Measurements from ENCODE around the gene SYPL1. TPM values are rescaled to one million over a fixed set of nuclear protein-coding genes. Genes with fewer than 3 reads are reported as not detected.

Gene SYPL1
- total RNA-seq, 1 experiment from 2014 or later: 30.7 TPM

- peaks cover 5% of the 10 kb centered on the region for H3K36me3 ChIP-seq (replicated peaks; ENCODE audit: control insufficient read depth, insufficient read depth, low read length)
- no peaks in the 10 kb centered on the region for H3K27me3 ChIP-seq (ENCODE audit: control insufficient read depth, insufficient read depth, low read length)
- H3K4me3 ChIP-seq (ENCODE audit: insufficient read depth, low read depth, low read length): no peak overlapping the region
- no peak for DNase-seq
These were observed 24.1 kb downstream of the SYPL1 start for GRCh38 chr7:106088014-106088413.

DNA sequence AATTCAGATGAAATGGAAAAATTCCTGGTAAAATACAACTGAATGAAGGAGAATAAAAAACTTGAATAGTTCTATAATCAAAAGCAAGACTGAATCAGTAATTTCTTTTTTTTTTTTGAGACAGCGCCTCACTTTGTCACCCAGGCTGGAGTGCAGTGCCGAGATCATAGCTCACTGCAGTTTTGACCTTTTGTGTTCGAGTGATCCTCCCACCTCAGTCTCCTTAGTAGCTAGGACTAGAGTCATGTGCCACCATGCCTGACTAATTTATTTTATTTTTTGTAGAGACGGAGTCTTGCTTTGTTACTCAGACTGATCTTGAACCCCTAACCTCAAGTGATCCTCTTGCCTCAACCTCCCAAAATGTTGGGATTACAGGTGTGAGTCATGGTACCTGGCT lies 26.1 kb downstream of the SYPL1 start:
- Histone ChIP-seq H3K36me3 (replicated peaks; ENCODE audit: control insufficient read depth, insufficient read depth, low read length) (peaks cover 3% of the 10 kb centered on the region), H3K4me3 (ENCODE audit: insufficient read depth, low read depth, low read length) (no peak overlapping the region), H3K27me3 (ENCODE audit: control insufficient read depth, insufficient read depth, low read length) (no peaks in the 10 kb centered on the region)
- DNase-seq: no peak

DNA sequence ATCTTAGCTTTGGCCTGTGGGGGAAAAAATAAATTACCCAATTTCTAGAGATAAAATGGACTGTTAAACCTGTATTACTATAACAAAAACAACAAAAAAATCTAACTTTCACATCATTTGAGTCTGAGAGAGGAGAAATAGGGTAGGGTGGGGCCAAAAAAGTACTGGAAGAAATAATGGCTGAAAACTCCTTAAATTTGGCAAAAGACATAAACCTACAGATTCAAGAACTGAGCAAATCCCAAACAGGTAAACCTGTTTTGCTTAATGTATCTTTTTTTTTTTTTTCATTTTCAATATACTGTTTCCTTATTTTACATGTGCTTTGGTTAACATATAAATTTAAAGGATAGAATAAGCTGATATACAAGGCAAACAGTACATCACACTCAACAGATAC lies 27.1 kb downstream of the SYPL1 start:
- no peak for DNase-seq
- H3K27me3 ChIP-seq (ENCODE audit: control insufficient read depth, insufficient read depth, low read length): no peaks in the 10 kb centered on the region

DNA sequence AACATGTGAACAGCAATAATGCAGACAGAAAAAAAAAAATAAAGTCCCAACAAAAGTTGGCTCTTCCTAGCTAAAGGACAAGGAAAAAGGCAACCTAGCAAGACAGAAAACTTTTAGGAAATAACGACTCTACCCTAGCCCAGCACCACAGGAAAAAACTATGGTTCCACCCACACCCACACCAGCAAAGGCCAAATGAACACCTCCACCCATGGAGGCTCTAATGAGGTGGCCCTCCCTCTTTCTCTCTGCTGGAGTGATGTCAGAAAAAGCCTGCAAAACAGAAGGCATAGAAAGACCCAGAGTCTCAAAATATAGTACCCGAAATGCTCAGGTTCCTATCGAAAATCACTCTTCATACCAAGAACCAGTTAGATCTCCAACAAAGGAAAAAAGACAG lies 28.4 kb downstream of the SYPL1 start:
- DNase-seq: no peak
- no peaks in the 10 kb centered on the region for H3K36me3 ChIP-seq (replicated peaks; ENCODE audit: control insufficient read depth, insufficient read depth, low read length)
- no peak overlapping the region for H3K4me3 ChIP-seq (ENCODE audit: insufficient read depth, low read depth, low read length)
- H3K27me3 ChIP-seq (ENCODE audit: control insufficient read depth, insufficient read depth, low read length): no peaks in the 10 kb centered on the region

More for the DNA sequence above, 27.1 kb downstream of the SYPL1 start:
- no peak overlapping the region for H3K4me3 ChIP-seq (ENCODE audit: insufficient read depth, low read depth, low read length)
- peaks cover under 1% of the 10 kb centered on the region; the same call in 1 of the 2 replicates for H3K36me3 ChIP-seq (replicated peaks; ENCODE audit: control insufficient read depth, insufficient read depth, low read length)

- H3K36me3 ChIP-seq (replicated peaks; ENCODE audit: control insufficient read depth, insufficient read depth, low read length): no peaks in the 10 kb centered on the region
- DNase-seq: no peak
- H3K27me3 ChIP-seq (ENCODE audit: control insufficient read depth, insufficient read depth, low read length): no peaks in the 10 kb centered on the region
These were observed 29.8 kb downstream of the SYPL1 start for GRCh38 chr7:106082087-106082854.

GRCh38 chr7:106080300-106080987 lies 31.7 kb downstream of the SYPL1 start:
- Histone ChIP-seq H3K4me3 (ENCODE audit: insufficient read depth, low read depth, low read length) (no peak overlapping the region), H3K27me3 (ENCODE audit: control insufficient read depth, insufficient read depth, low read length) (no peaks in the 10 kb centered on the region), H3K36me3 (replicated peaks; ENCODE audit: control insufficient read depth, insufficient read depth, low read length) (no peaks in the 10 kb centered on the region)
- DNase-seq: no peak

More at GRCh38 chr7:106082087-106082854, 29.8 kb downstream of the SYPL1 start:
- H3K4me3 ChIP-seq (ENCODE audit: insufficient read depth, low read depth, low read length): no peak overlapping the region

- H3K36me3 ChIP-seq (replicated peaks; ENCODE audit: control insufficient read depth, insufficient read depth, low read length): no peaks in the 10 kb centered on the region
- no peak for DNase-seq
- H3K4me3 ChIP-seq (ENCODE audit: insufficient read depth, low read depth, low read length): no peak overlapping the region
- H3K27me3 ChIP-seq (ENCODE audit: control insufficient read depth, insufficient read depth, low read length): no peaks in the 10 kb centered on the region
These were observed 35.6 kb downstream of the SYPL1 start for GRCh38 chr7:106076537-106076936.

DNA sequence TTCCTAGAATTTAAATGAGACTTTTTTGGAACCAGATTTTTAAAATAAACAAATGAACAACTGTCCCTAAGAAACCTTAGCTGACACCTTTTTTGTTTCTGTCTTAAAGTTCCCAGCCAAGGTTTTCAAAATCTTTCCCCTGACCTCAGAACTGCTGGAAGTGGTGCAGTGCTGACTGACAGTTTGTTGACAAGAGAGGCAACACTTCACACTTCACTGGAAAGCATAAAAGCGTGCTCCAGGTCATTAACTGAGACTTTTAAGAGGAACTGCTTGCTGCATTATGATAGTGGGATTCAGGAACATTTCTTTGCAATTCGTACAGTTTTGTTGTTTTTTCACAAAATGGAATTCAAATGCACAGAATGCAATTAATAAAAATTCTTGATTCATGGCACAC lies 36.2 kb downstream of the SYPL1 start:
- no peak for DNase-seq
- Histone ChIP-seq H3K27me3 (ENCODE audit: control insufficient read depth, insufficient read depth, low read length) (no peaks in the 10 kb centered on the region), H3K4me3 (ENCODE audit: insufficient read depth, low read depth, low read length) (no peak overlapping the region), H3K36me3 (replicated peaks; ENCODE audit: control insufficient read depth, insufficient read depth, low read length) (no peaks in the 10 kb centered on the region)

DNA sequence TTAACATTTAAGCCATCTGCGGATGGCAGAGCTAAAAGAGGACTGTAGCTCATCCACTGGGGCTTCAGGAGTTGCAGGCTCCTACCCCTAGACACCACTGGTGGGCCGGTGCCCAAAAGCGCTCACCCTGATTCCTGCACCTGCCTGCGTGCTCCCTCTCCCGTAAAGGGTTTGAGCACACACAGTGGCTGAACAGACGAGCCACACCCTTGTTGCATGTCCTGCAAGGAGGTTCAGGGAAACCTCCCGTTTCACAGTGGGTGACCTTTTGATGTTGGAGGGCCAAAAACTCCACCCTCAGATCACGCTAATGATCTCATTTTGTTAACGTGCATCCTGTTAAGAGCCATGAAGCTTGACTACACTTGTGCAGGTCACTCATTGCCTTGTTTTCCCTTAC lies 37.9 kb downstream of the SYPL1 start:
- peak; percentile 16 for DNase-seq
- Histone ChIP-seq H3K36me3 (replicated peaks; ENCODE audit: control insufficient read depth, insufficient read depth, low read length) (no peaks in the 10 kb centered on the region), H3K4me3 (ENCODE audit: insufficient read depth, low read depth, low read length) (no peak overlapping the region), H3K27me3 (ENCODE audit: control insufficient read depth, insufficient read depth, low read length) (no peaks in the 10 kb centered on the region)

DNA sequence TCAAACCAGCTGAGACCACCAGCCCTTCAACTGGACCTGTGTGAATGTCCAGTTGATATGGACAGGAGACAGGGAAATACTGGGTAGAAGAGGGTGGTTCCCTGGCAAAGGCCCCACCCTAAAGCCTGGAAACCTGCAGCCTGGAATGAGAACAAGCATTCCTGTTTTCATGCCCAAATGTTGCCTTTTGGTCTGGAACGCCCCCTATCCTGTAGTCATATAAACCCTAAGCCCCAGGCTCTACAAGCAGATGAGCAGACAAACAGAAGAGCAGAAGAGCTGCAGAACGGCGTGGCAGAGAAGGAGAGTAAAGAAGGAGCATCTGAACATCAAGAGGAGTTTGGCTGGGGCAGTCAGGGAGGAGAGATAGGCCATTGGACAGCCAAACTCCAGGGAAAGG lies 38.4 kb downstream of the SYPL1 start:
- DNase-seq: peak; percentile 5
- Histone ChIP-seq H3K4me3 (ENCODE audit: insufficient read depth, low read depth, low read length) (no peak overlapping the region), H3K27me3 (ENCODE audit: control insufficient read depth, insufficient read depth, low read length) (no peaks in the 10 kb centered on the region), H3K36me3 (replicated peaks; ENCODE audit: control insufficient read depth, insufficient read depth, low read length) (no peaks in the 10 kb centered on the region)

- Histone ChIP-seq H3K36me3 (replicated peaks; ENCODE audit: control insufficient read depth, insufficient read depth, low read length) (no peaks in the 10 kb centered on the region), H3K4me3 (ENCODE audit: insufficient read depth, low read depth, low read length) (no peak overlapping the region), H3K27me3 (ENCODE audit: control insufficient read depth, insufficient read depth, low read length) (no peaks in the 10 kb centered on the region)
- DNase-seq: no peak
These were observed 39.4 kb downstream of the SYPL1 start for GRCh38 chr7:106072715-106073091.

GRCh38 chr7:106071999-106072714 lies 40.0 kb downstream of the SYPL1 start:
- no peak for DNase-seq

GRCh38 chr7:106071356-106071998 lies 40.6 kb downstream of the SYPL1 start:
- peak; percentile 45 for DNase-seq
- H3K36me3 ChIP-seq (replicated peaks; ENCODE audit: control insufficient read depth, insufficient read depth, low read length): no peaks in the 10 kb centered on the region
- no peak overlapping the region for H3K4me3 ChIP-seq (ENCODE audit: insufficient read depth, low read depth, low read length)
- H3K27me3 ChIP-seq (ENCODE audit: control insufficient read depth, insufficient read depth, low read length): no peaks in the 10 kb centered on the region

More at GRCh38 chr7:106071999-106072714, 40.0 kb downstream of the SYPL1 start:
- Histone ChIP-seq H3K27me3 (ENCODE audit: control insufficient read depth, insufficient read depth, low read length) (no peaks in the 10 kb centered on the region), H3K36me3 (replicated peaks; ENCODE audit: control insufficient read depth, insufficient read depth, low read length) (no peaks in the 10 kb centered on the region), H3K4me3 (ENCODE audit: insufficient read depth, low read depth, low read length) (no peak overlapping the region)

DNA sequence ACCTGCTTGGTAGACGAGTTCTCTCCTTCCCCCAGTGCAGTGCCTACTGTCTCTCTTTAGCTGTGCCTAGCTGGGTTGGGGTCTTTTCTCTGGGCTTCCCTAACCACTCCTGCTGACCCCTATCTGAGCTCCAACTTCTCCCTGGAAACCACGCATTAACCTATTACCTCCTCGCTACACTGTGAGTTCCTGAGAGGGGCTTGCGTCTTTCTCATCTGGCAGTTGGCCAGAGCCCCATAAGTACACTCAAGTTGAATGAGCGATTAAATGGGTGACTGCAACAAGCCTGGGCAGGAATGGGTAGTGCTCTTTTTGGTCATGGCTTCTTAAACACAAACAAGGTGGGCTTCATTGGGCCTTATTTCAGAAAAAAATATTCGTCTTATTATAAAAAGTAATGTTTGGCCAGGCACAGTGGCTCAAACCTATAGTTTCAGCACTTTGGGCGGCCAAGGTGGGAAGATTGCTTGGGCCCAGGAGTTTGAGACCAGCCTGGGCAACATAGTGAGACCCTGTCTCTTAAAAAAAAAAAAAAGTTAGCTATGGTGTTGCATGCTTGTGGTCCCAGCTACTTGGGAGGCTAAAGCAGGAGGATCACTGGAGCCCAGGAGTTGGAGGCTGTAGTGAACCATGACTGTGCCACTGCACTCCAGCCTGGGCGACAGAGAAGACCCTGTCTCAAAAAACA lies 41.4 kb downstream of the SYPL1 start:
- Histone ChIP-seq H3K27me3 (ENCODE audit: control insufficient read depth, insufficient read depth, low read length) (no peaks in the 10 kb centered on the region), H3K36me3 (replicated peaks; ENCODE audit: control insufficient read depth, insufficient read depth, low read length) (no peaks in the 10 kb centered on the region), H3K4me3 (ENCODE audit: insufficient read depth, low read depth, low read length) (no peak overlapping the region)
- DNase-seq: peak; percentile 8
